Measurements from ENCODE around the gene SYNPO2. TPM values are rescaled to one million over a fixed set of nuclear protein-coding genes. Genes with fewer than 3 reads are reported as not detected.

The SYNPO2 gene
- total RNA-seq, 1 donor from 2014 or later = 109 TPM

DNA sequence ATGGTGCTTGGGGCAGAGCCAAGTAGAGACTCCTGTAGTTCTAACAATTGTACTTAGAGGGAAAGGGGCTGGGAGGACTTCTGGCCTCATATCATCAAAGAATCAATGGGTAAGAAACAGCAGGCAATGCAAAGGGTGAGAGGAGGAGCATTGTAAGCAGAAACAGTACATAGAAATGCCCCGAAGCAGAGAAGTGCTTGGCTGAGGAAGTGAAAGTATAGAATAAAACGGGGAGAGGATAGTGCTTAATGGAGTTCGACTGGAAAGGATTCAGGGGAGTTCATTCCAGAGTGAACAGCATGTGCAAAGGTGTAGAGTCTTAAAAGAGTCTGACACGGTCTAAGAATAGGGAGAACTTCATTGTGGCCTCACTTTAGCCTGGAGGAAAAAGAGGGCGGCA, 103.0 kb downstream of the SYNPO2 start:
- DNase-seq (ENCODE audit: extremely low spot score in 2 of 2) = no peak
- TF ChIP-seq, protein P1, sequence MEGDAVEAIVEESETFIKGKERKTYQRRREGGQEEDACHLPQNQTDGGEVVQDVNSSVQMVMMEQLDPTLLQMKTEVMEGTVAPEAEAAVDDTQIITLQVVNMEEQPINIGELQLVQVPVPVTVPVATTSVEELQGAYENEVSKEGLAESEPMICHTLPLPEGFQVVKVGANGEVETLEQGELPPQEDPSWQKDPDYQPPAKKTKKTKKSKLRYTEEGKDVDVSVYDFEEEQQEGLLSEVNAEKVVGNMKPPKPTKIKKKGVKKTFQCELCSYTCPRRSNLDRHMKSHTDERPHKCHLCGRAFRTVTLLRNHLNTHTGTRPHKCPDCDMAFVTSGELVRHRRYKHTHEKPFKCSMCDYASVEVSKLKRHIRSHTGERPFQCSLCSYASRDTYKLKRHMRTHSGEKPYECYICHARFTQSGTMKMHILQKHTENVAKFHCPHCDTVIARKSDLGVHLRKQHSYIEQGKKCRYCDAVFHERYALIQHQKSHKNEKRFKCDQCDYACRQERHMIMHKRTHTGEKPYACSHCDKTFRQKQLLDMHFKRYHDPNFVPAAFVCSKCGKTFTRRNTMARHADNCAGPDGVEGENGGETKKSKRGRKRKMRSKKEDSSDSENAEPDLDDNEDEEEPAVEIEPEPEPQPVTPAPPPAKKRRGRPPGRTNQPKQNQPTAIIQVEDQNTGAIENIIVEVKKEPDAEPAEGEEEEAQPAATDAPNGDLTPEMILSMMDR (IDR thresholded peaks at IDR 0.05) = no peak
- no peak for TF ChIP-seq POLR2AphosphoS5 (IDR thresholded peaks at IDR 0.05; ENCODE audit: insufficient read depth in 1 of 2, low read depth in 1 of 2)
- Histone ChIP-seq H3K27ac (peak overlapping the region; percentile 53), H3K4me1 (peaks cover 43% of the 10 kb centered on the region), H3K4me3 (no peak overlapping the region), H3K27me3 (no peaks in the 10 kb centered on the region), H3K36me3 (no peaks in the 10 kb centered on the region), H3K9me3 (no peaks in the 10 kb centered on the region)
- intact Hi-C loops (cut with DNase I) = no loop called here

DNA sequence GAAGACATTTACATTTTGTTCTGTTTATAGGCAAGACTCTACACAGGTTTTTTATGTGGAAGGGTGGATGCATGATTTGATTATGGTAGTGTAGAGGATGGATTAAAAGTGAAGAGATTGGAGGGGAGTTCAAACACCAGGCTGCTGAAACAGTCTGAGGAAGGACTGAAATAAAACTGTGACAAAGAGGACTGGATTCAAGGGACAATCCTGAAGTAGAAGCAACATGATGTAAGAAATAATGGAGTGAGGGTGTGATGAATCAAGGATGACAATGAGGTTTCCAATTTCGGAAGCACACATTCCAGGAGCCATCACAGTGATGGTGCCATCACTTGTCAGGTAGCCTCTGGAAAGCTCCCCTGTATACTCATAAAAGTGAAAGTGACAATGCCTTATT, 103.5 kb downstream of the SYNPO2 start:
- Histone ChIP-seq H3K4me1 (peaks cover 43% of the 10 kb centered on the region), H3K27me3 (no peaks in the 10 kb centered on the region), H3K27ac (peak overlapping the region; percentile 53), H3K4me3 (no peak overlapping the region), H3K9me3 (no peaks in the 10 kb centered on the region), H3K36me3 (no peaks in the 10 kb centered on the region)
- TF ChIP-seq POLR2AphosphoS5 (IDR thresholded peaks at IDR 0.05; ENCODE audit: insufficient read depth in 1 of 2, low read depth in 1 of 2) (no peak), POLR2A (IDR thresholded peaks at IDR 0.05) (no peak)
- TF ChIP-seq, protein P1 (IDR thresholded peaks at IDR 0.05) = no peak
- no peak for DNase-seq (ENCODE audit: extremely low spot score in 2 of 2)
- intact Hi-C loops (cut with DNase I) = no loop called here

DNA sequence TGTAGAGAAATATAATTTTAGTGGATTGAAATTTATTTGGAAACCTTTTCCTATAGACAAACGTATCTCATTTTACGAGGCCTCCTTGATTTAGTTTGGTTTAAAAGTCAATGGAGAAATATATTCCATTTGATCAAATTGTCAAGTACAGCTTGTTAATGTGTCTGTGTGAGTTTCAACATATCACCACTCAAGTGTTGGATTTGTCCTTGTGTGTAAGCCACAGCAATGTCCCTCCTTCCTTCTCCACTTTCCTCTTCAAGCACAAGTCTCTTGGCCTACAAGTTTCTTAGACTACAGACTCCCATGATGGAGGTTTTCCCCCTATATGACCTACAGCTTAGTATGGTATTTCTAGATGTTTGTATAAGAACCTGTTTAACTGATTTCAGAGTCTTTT, 104.7 kb downstream of the SYNPO2 start:
- Histone ChIP-seq H3K4me3 (no peak overlapping the region), H3K27ac (peak overlapping the region; percentile 48), H3K36me3 (no peaks in the 10 kb centered on the region), H3K4me1 (peaks cover 33% of the 10 kb centered on the region), H3K9me3 (no peaks in the 10 kb centered on the region), H3K27me3 (no peaks in the 10 kb centered on the region)
- TF ChIP-seq, protein P1 (IDR thresholded peaks at IDR 0.05) = no peak
- TF ChIP-seq POLR2AphosphoS5 (IDR thresholded peaks at IDR 0.05; ENCODE audit: insufficient read depth in 1 of 2, low read depth in 1 of 2) (no peak), POLR2A (IDR thresholded peaks at IDR 0.05) (no peak)
- intact Hi-C loops (cut with DNase I) = no loop called here
- DNase-seq (ENCODE audit: extremely low spot score in 2 of 2) = no peak

DNA sequence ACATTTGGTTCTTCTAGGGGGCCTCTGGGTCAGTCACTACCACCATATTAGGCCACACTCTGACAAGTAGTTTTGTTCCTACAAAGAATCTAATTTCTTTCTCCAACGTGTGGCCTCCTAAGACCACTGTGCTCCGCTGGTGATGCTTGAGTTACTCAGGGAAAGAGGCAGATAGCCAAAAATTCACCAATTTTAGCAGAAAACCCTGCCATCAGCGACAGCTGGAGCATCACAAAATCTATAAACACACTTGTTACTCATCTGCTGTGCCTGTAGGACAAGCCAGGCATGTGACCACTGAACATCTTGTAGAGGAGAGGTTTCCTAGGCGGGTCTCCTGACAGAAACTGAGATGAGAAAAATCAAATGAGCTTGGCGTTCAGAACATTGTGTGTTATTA, 105.4 kb downstream of the SYNPO2 start:
- peak overlapping the region; percentile 48 for H3K27ac ChIP-seq
- H3K36me3 ChIP-seq = no peaks in the 10 kb centered on the region
- intact Hi-C loops (cut with DNase I) = no loop called here
- DNase-seq (ENCODE audit: extremely low spot score in 2 of 2) = no peak
- no peaks in the 10 kb centered on the region for H3K27me3 ChIP-seq
- H3K4me1 ChIP-seq = peaks cover 26% of the 10 kb centered on the region
- no peak for TF ChIP-seq POLR2A (IDR thresholded peaks at IDR 0.05)
- TF ChIP-seq, protein P1 (IDR thresholded peaks at IDR 0.05) = no peak
- peak in 1 of 2 donors; percentile 80 for TF ChIP-seq POLR2AphosphoS5 (IDR thresholded peaks at IDR 0.05; ENCODE audit: insufficient read depth in 1 of 2, low read depth in 1 of 2)
- H3K9me3 ChIP-seq = no peaks in the 10 kb centered on the region
- H3K4me3 ChIP-seq = no peak overlapping the region

DNA sequence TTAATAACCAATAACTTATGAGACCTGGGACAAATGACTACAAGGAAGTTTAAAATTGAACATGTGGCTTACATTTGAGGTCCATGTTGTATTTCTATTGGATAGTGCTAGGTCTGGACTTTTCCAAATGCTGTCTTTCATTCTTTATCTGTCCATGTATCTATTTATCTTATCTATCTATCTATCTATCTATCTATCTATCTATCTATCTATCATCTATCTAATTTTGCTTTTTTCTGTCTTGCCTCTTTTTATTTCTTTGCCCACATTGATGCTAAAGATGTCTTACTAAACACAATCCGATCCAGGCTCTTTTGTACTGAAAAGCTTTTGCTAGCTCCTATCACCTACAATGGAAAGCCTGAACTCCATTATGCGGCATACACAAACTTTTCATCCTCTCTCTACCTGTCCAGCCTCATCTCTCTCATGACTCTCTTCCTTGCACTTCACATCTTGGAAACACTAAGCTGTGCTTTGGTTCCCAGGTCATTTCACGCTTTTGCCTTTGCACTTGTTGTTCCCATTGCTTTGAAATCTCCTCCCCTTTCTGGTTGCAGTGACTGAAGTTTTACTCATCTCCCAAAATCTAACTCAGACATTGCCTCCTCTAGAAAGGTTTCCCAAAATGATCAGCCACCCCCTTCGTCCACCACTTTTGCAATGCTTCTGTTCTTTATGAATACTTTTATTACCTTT, 107.2 kb downstream of the SYNPO2 start:
- H3K27me3 ChIP-seq = no peaks in the 10 kb centered on the region
- intact Hi-C loops (cut with DNase I) = no loop called here
- H3K4me1 ChIP-seq = peaks cover 30% of the 10 kb centered on the region
- H3K9me3 ChIP-seq = no peaks in the 10 kb centered on the region
- DNase-seq (ENCODE audit: extremely low spot score in 2 of 2) = no peak
- no peak overlapping the region for H3K27ac ChIP-seq
- no peaks in the 10 kb centered on the region for H3K36me3 ChIP-seq
- no peak overlapping the region for H3K4me3 ChIP-seq
- TF ChIP-seq, protein P1 (IDR thresholded peaks at IDR 0.05) = no peak
- no peak for TF ChIP-seq POLR2AphosphoS5 (IDR thresholded peaks at IDR 0.05; ENCODE audit: insufficient read depth in 1 of 2, low read depth in 1 of 2)

Measured in vagina (tissue), 2 donors.